SU-DHL-6 (cell line): Measurements from ENCODE around the gene NOS1AP.

Experiments
- H2AFZ ChIP-seq: fragments of 200-600 bp; sonication (generic); 2 replicates; pipeline ENCODE4 v1.6.1; 2014; ENCODE audit warnings: low read depth, mild to moderate bottlenecking, moderate library complexity, mixed read lengths, antibody characterized with exemption, low read length; ENCODE audit not compliant: severe bottlenecking
- H3F3A ChIP-seq: fragments of 200-600 bp; shearing (Covaris generic); 2 replicates; pipeline ENCODE4 v1.6.0; 2016; ENCODE audit warnings: antibody characterized with exemption, mild to moderate bottlenecking; ENCODE audit not compliant: insufficient read depth
- H3K27ac ChIP-seq: fragments of 200-600 bp; sonication (generic); 2 replicates; pipeline ENCODE4 v1.5.1; 2016; ENCODE audit warnings: low read depth, mild to moderate bottlenecking, low read length, moderate library complexity, mixed read lengths
- H3K27me3 ChIP-seq: fragments of 200-600 bp; sonication (generic), shearing (Covaris generic); 2 replicates; pipeline ENCODE4 v1.6.0; 2014; ENCODE audit warnings: mild to moderate bottlenecking, low read length
- H3K36me3 ChIP-seq: fragments of 200-600 bp; sonication (generic); 2 replicates; pipeline ENCODE4 v1.6.1; 2014; ENCODE audit warnings: mild to moderate bottlenecking, low read length, mixed read lengths
- H3K4me2 ChIP-seq: fragments of 300-600, 200-600 bp; shearing (Covaris generic), sonication (generic); 2 replicates; pipeline ENCODE4 v1.6.0; 2014; ENCODE audit warnings: low read length, low read depth, mild to moderate bottlenecking; ENCODE audit not compliant: poor library complexity, severe bottlenecking
- H3K4me3 ChIP-seq: fragments of 200-600 bp; sonication (generic); 2 replicates; pipeline ENCODE4 v1.5.1; 2014; ENCODE audit warnings: antibody characterized with exemption, low read length, mild to moderate bottlenecking, mixed read lengths; ENCODE audit not compliant: insufficient read depth, poor library complexity, severe bottlenecking
- H3K79me2 ChIP-seq: fragments of 200-600 bp; sonication (generic); 2 replicates; pipeline ENCODE4 v1.6.1; 2014; ENCODE audit warnings: mild to moderate bottlenecking, low read length, moderate library complexity; ENCODE audit not compliant: insufficient read depth
- H3K9ac ChIP-seq: fragments of 200-600 bp; sonication (generic); 2 replicates; pipeline ENCODE4 v1.7.0; 2014; ENCODE audit warnings: mild to moderate bottlenecking, low read length
- H3K9me2 ChIP-seq: fragments of 200-600 bp; sonication (generic); replicated peaks from 2 replicates; pipeline ENCODE4 v1.6.1; 2014; ENCODE audit warnings: low read length; ENCODE audit not compliant: insufficient read depth
- H3K9me3 ChIP-seq: fragments of 200-600 bp; sonication (generic); 2 replicates; pipeline ENCODE4 v1.6.1; 2014; ENCODE audit warnings: low read length, mixed read lengths; ENCODE audit not compliant: insufficient read depth
- H4K20me1 ChIP-seq: fragments of 200-600 bp; sonication (generic); 2 replicates; pipeline ENCODE4 v1.6.1; 2014; ENCODE audit warnings: low read depth, mild to moderate bottlenecking, antibody characterized with exemption, low read length, moderate library complexity, mixed read lengths
- CTCF ChIP-seq: fragments of 200-600 bp; sonication (generic); IDR thresholded peaks from one replicate; pipeline ENCODE4 v1.5.1; 2017; ENCODE audit warnings: antibody characterized with exemption, mild to moderate bottlenecking, low read length, moderate library complexity; ENCODE audit not compliant: insufficient read depth, poor library complexity, severe bottlenecking
- EZH2phosphoT487 ChIP-seq: fragments of 200-600 bp; sonication (generic), shearing (Covaris generic); conservative IDR thresholded peaks from 2 replicates; pipeline ENCODE4 v1.6.1; 2018; ENCODE audit warnings: mild to moderate bottlenecking, antibody characterized with exemption, low read length, moderate library complexity, mixed read lengths

The NOS1AP gene

DNA sequence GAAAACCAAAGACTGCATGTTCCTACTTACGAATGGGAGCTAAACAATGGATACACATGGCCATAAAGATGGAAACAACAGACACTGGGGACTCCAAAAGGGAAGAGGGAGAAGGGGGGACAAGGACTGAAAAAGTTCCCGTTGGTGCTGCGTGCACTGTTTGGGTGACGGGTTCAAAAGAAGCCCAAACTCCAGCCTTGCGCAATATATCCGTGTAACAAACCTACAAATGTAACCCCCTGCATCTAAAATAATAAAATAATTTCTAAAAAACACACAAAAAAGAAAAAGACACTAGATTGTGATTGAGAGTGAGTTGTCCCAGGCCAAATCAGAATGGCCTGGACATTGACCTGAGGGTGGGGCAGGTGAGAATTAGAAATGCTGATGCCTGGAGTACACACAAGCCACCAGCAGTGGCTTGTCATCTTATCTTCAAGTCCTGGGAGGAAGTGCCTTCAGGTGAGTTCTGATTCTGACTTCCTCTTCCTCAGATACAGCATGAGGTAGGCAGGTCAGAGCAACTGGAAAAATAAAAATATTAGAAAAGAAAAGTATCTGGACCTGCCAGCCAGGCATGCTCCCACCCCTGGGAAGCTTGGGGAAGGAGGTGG, 252.4 kb downstream of the NOS1AP start:
- TF ChIP-seq CTCF (no peak), EZH2phosphoT487 (no peak)
- Histone ChIP-seq H3K27me3 (no peaks in the 10 kb centered on the region), H4K20me1 (no peaks in the 10 kb centered on the region), H3F3A (no peaks in the 10 kb centered on the region), H3K9me3 (no peaks in the 10 kb centered on the region), H3K27ac (no peak overlapping the region), H3K36me3 (no peaks in the 10 kb centered on the region), H3K4me2 (no peak overlapping the region), H3K9ac (no peak overlapping the region), H3K4me3 (no peak overlapping the region), H3K79me2 (no peaks in the 10 kb centered on the region), H3K9me2 (no peaks in the 10 kb centered on the region), H2AFZ (no peak overlapping the region)

DNA sequence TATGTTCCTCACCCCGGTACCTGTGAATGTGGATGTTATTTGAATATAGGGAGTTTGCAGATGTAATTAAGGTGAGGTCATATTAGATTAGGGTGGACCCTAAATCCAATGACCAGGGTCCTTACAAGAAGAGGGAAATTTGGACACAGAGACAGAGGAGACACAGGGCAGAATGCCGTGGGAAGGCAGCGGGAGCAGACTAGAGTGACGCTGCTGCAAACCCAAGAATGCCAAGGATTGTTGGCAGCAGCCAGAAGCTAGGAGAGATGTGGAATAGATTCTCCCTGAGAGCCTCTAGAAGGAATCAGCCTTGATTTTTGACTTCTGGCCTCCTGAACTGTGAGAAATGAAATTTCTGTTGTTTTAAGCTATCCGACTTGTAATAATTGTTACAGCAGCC, 253.5 kb downstream of the NOS1AP start:
- H3F3A ChIP-seq, result no peaks in the 10 kb centered on the region
- no peaks in the 10 kb centered on the region for H3K9me3 ChIP-seq
- no peaks in the 10 kb centered on the region for H3K27me3 ChIP-seq
- H3K4me3 ChIP-seq, result no peak overlapping the region
- H3K79me2 ChIP-seq, result no peaks in the 10 kb centered on the region
- TF ChIP-seq CTCF (no peak), EZH2phosphoT487 (no peak)
- no peaks in the 10 kb centered on the region for H3K36me3 ChIP-seq
- no peaks in the 10 kb centered on the region for H3K9me2 ChIP-seq
- no peaks in the 10 kb centered on the region for H4K20me1 ChIP-seq
- no peak overlapping the region for H3K27ac ChIP-seq
- no peak overlapping the region for H3K4me2 ChIP-seq
- H2AFZ ChIP-seq, result no peak overlapping the region
- no peak overlapping the region for H3K9ac ChIP-seq

- Histone ChIP-seq H3K9ac (no peak overlapping the region), H4K20me1 (no peaks in the 10 kb centered on the region), H3K4me3 (no peak overlapping the region), H3K9me3 (no peaks in the 10 kb centered on the region), H2AFZ (no peak overlapping the region), H3K4me2 (no peak overlapping the region), H3K27ac (no peak overlapping the region), H3F3A (no peaks in the 10 kb centered on the region), H3K27me3 (no peaks in the 10 kb centered on the region), H3K36me3 (no peaks in the 10 kb centered on the region), H3K9me2 (no peaks in the 10 kb centered on the region), H3K79me2 (no peaks in the 10 kb centered on the region)
- TF ChIP-seq CTCF (no peak), EZH2phosphoT487 (no peak)
Observed at GRCh38 chr1:162324396-162324795, 254.9 kb downstream of the NOS1AP start.
